ENCODE data around the gene RGS3.

Gene RGS3

DNA sequence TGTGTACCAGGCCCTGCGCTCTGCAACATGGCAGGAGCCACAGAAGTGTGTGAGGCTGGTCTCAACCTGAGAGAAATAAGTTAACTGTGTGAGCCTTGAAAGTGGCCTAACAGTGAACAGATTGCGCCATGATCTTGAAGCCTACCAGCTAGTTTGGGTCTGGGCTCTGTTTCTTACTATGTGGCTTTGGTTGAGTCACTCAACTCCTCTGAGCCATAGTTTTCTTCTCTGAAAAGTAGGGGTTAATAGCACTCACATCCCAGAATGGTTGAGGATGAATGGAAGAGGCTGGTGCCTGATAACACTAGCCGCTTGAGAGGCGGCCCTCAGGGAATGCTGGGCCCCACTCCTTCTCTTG lies 121.5 kb downstream of the RGS3 start:
- DNase-seq (ENCODE audit: low read depth, low spot score) = no peak

DNA sequence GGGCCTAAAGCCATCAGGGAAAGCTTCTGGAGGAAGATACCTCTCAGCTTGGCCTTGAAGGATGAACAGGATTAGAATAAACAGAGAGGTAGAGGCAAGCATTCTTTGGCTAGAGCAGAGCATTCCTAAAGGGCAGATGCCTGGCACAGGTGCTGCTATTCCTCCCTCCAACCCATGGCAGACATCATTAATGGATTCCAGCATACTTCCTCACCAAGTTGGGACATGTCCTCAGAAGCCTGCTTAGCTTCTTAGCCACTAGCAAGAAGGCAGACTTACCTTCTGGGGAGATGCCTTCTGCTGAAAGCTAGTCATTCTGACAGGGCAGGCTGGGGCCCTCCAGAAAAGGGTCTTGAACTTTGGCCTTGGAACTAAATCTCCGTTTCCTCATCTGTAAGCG lies 122.0 kb downstream of the RGS3 start:
- no peak for DNase-seq (ENCODE audit: low read depth, low spot score)

DNA sequence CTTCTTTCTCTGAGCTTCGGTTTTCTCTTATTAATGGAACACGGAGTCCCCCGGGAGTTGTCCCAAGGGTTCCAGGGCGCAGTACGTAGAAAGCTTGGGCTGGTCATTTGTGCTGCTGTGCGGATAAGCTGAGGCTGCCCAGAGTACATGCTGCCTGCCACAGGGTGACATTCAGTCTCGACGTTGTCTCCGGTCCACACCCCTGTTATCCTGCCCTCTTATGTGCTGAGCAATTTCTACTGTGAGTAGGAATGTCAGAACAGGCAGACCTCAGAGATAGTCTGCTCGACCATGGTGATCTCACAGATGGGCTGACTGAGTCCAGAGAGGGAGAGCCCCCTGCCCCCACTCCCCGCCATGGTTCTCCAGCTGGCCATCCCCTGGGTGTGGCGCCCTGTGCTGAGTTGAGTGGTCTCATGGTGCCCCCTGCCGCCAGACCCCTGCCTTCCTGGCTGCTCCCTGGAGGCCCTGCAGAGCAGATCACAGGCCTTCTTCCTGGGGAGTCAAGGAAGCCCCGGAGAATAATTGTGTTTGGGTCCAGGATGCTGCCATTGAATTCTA lies 124.0 kb downstream of the RGS3 start:
- no peak for DNase-seq (ENCODE audit: low read depth, low spot score)

GRCh38 chr9:113588242-113588810 lies 124.8 kb downstream of the RGS3 start:
- DNase-seq (ENCODE audit: low read depth, low spot score) = no peak

DNA sequence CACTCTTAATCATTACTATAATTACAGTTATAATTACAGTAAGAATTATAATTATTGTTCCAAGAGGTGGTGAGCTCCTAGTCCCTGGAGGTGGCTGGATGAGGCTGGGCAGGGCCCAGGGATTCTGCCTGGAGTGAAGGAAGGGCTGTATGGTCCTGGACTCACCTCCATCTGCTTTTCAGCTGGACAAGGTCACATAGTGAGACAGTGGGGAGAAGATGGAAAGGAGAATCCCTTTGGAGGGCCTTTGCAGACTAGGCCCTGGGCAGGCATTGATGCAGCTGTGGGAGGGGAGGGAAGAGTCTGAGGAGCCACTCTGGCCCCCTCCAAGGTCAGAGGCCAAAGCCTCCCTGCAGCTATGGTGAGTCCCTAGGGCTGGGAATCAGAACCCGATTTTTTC lies 125.4 kb downstream of the RGS3 start:
- DNase-seq (ENCODE audit: low read depth, low spot score) = no peak

GRCh38 chr9:113589407-113589806 lies 125.9 kb downstream of the RGS3 start:
- DNase-seq (ENCODE audit: low read depth, low spot score) = no peak

DNA sequence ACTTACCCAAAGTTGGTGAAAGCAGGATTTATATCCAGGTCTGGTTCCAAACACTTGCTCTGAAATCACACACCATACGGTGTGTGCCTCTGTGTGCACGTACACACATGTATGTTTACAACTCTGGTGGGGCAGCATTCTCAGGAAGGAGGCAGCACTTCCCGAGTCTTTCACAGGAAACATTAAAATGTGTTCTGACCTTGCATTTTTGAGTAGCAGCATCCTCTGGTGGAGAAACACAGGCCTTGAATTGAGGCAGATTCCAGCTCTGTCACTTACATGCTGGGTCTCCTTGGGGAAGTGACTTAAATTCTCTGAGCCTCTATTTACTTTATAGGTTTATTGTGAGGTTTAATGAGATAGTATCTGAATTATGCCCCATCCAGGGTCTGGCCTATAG lies 126.4 kb downstream of the RGS3 start:
- no peak for DNase-seq (ENCODE audit: low read depth, low spot score)

DNA sequence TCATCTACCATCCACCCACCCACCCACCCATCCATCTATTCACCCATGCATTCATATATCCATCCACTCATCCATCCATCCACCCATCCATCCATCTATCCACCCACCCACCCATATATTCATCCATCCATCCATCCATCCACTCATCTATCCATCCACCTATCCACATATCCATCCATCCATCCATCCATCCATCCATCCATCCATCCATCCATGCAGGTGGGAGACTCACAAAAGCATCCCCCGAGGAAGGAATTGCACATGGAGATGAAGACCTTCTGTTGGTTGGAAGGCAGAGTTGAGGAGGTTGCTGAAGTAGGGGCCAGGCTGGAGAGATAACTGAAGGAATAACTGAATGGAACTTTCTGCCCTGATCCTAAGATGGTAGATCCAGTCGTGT lies 126.9 kb downstream of the RGS3 start:
- DNase-seq (ENCODE audit: low read depth, low spot score) = no peak

GRCh38 chr9:113590991-113591898 lies 127.7 kb downstream of the RGS3 start:
- no peak for DNase-seq (ENCODE audit: low read depth, low spot score)

- DNase-seq (ENCODE audit: low read depth, low spot score) = no peak
These were observed 128.5 kb downstream of the RGS3 start for GRCh38 chr9:113591899-113592625.

DNA sequence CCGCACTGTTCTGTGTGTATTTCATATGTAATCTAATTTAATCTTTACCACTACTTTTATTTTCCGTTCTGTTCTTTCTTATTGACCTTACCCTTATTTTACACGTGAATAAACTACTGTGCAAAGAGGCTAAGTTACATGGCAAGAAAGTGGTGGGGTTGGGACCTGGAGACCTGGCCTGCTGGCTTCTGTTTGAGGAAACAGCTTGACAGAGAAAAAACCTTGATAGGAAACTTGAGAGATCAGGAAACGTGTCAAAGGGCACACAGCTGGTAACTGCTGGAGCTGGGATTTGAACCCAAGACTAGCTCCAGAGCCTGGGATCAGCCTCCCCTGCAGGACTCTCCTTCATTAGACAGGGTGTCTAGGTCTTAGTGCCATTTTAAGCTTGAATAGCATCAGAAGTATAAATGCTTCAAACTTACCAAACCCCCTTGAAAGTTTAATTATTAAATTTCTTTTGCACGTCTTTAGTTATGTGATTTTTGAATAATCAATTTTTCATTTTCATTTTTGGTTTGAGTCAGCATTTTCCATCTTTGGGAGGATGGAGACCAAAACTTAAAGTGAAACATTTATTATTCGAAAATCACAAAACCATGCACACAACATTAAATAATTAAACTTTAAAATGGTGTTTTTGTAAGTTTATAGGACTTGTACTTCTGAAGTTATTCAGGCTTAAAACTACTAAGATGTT lies 129.5 kb downstream of the RGS3 start:
- no peak for DNase-seq (ENCODE audit: low read depth, low spot score)

DNA sequence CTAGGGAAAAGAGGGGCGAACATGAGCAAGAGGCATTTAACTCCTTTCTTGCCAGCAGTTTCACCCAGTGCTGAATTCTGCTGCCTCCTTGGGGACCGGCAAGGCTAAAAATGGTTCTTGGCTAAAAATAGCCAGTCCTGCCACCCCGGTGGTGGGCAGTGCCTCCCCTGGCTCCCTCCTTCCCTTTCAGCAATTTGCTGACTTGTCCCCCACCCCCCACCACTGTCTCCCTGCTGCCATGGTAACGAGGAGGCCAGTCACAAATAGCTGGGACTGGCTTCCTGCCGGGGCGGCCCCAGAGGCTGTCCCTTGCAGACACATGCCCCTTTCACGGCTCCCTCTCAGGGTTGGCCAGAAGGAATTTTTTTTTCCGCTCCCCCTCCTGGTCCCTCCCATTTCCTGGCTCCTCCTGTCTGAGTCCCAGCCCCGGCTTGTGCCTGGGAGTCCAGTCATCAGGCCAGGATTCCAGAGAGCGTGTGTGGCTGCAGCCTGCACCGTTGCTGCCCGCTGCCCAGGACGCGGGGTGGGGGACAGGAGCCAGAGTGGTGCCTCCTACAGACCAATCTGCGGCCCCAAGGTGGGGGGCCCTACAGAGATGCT lies 130.3 kb downstream of the RGS3 start:
- DNase-seq (ENCODE audit: low read depth, low spot score) = peak; percentile 85

GRCh38 chr9:113594484-113595299 lies 131.2 kb downstream of the RGS3 start:
- no peak for DNase-seq (ENCODE audit: low read depth, low spot score)

DNA sequence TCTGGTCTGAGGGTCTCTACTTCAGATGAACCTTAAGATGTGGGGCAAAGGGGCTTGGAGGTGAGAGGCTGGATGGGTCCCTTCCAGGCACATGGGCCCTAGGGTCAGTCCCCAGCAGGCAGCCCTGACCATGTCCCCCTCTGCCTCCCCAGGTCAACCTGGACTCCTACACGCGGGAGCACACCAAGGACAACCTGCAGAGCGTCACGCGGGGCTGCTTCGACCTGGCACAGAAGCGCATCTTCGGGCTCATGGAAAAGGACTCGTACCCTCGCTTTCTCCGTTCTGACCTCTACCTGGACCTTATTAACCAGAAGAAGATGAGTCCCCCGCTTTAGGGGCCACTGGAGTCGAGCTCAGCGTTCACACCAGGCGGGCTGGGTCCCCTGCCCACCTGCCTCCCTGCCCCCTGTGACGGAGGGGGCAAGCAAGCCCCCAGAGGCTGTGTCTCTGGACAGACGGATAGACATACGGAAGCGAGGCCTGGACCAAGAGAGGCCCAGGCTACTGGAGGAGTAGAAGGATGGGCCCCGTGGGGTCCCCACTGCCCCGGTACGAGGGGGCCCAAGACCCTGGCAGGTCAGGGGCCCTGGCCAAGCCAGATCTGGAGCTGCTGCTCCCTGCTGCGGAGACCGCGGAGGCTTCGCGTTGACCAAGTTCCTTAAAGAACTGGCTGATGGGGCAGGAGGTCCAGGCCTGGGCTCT lies 133.2 kb downstream of the RGS3 start:
- DNase-seq (ENCODE audit: low read depth, low spot score) = no peak

- DNase-seq (ENCODE audit: low read depth, low spot score) = no peak
These were observed 134.1 kb downstream of the RGS3 start for GRCh38 chr9:113597390-113598241.

GRCh38 chr9:113598451-113598850 lies 134.9 kb downstream of the RGS3 start:
- DNase-seq (ENCODE audit: low read depth, low spot score) = no peak

GRCh38 chr9:113598883-113599282 lies 135.4 kb downstream of the RGS3 start:
- DNase-seq (ENCODE audit: low read depth, low spot score) = no peak

DNA sequence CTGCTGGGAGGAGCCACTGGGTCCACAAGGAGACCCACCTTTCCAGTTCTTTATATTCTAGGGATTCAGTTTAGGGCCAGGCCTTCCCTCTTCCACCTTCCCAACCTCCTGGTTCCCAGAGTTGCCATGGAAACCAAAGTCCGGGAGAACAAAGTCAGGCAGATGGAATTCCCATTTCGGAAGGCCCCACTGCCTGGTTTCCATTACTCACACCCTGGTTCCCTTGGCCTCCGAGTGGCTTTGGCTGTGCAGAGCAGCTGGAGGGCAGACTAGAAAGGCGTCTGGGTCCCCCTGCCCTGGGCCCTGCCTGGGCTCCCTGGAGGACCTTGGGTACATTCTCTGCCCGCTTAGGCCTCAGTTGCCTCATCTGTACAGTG lies 136.1 kb downstream of the RGS3 start:
- DNase-seq (ENCODE audit: low read depth, low spot score) = no peak
